ENCODE results near the gene DCUN1D1.

DNA sequence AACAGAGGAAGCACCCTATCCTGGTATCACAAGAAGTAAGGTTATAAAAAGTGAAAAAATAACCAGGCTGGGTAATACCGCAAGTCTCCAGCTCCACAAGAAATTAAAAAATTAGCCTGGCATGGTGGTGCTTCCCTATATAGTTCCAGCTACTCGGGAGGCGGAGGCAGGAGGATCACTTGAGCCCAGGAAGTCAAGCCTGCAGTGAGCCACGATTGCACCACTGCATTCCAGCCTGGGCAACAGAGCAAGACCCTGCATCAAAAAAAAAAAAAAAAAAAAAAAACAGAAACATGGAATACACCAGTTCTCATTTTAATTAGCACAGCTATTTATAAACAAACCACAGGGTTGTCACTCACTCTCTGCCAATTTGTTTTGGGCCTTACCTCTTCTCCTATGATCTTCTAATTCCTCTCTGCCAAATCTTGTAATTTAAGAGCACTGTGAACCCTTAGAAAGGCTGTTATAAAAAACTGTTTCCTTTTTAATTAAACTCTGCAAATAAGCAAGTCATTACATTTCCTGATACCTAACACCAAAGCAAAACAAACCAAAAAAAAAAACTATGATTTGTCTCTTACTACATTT lies 22.6 kb downstream of the DCUN1D1 start:
- TF ChIP-seq, protein P1, sequence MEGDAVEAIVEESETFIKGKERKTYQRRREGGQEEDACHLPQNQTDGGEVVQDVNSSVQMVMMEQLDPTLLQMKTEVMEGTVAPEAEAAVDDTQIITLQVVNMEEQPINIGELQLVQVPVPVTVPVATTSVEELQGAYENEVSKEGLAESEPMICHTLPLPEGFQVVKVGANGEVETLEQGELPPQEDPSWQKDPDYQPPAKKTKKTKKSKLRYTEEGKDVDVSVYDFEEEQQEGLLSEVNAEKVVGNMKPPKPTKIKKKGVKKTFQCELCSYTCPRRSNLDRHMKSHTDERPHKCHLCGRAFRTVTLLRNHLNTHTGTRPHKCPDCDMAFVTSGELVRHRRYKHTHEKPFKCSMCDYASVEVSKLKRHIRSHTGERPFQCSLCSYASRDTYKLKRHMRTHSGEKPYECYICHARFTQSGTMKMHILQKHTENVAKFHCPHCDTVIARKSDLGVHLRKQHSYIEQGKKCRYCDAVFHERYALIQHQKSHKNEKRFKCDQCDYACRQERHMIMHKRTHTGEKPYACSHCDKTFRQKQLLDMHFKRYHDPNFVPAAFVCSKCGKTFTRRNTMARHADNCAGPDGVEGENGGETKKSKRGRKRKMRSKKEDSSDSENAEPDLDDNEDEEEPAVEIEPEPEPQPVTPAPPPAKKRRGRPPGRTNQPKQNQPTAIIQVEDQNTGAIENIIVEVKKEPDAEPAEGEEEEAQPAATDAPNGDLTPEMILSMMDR (CRISPR knock-in tag; IDR thresholded peaks at IDR 0.05): no peak
- no peak for TF ChIP-seq ELF1 (CRISPR knock-in tag; IDR thresholded peaks at IDR 0.05)
- TF ChIP-seq, protein P2, sequence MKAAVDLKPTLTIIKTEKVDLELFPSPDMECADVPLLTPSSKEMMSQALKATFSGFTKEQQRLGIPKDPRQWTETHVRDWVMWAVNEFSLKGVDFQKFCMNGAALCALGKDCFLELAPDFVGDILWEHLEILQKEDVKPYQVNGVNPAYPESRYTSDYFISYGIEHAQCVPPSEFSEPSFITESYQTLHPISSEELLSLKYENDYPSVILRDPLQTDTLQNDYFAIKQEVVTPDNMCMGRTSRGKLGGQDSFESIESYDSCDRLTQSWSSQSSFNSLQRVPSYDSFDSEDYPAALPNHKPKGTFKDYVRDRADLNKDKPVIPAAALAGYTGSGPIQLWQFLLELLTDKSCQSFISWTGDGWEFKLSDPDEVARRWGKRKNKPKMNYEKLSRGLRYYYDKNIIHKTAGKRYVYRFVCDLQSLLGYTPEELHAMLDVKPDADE (CRISPR knock-in tag; IDR thresholded peaks at IDR 0.05): no peak
